PFSK-1 (cell line): ENCODE data around the gene NSMF.

Experiments
- POLR2AphosphoS5 ChIP-seq: IDR thresholded peaks from 2 replicates; pipeline ENCODE4 v1.6.1; 2012; ENCODE audit warnings: low read depth, mild to moderate bottlenecking, control low read depth, low read length, moderate library complexity
- SIN3A ChIP-seq: IDR thresholded peaks from 2 replicates; pipeline ENCODE4 v1.6.1; 2012; ENCODE audit warnings: mild to moderate bottlenecking, low read length, moderate library complexity, borderline replicate concordance; ENCODE audit not compliant: insufficient read depth

- TF ChIP-seq SIN3A (no peak), POLR2AphosphoS5 (no peak)
Observed at GRCh38 chr9:137497921-137498719, 39.0 kb upstream of the NSMF start.
